ENCODE data around the gene OGDH. TPM values are rescaled to one million over a fixed set of nuclear protein-coding genes. Genes with fewer than 3 reads are reported as not detected.

The OGDH gene
- total RNA-seq, 1 donor from 2014 or later: 157 TPM

DNA sequence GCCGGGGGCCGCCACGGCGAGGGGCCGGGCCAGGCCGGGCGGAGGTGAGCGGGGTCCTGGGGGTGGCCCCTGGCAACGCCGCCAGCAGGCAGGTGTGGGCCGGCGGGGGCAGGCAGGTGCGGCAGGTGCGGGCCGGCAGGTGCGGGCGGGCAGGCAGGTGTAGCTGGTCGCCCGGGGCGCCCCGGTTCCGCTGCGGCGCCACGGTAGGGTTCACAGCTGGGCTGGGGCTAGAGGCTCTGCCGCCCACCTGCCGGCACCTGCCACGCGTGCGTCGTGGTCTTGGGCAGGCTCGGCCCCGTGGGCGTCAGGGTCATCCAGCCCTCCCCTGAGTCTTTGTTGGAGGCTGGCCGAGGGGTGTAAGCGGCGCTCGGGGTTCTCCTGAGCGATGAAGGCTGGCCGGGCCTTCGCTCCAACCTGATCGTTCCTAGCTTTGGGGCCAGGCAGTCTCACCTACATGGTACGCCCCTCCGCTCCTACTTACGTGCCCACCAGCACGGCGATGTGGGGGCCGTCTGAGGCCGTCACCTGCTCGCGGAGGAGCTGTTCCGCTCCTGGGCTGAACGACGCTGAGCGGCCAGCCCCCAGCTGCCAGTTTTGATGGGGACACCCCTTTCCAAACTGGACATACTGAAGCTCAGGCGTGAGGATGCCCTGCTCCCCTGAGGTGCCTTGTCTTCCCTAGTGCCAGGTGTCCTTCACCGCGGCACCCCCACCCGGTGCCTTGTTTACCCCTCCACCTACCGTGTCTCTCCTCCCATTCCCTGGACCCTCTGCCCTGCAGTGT lies 142.7 kb downstream of the OGDH start:
- ATAC-seq (peak; percentile 3), DNase-seq (no peak)
- no peaks in the 10 kb centered on the region for H3K27me3 ChIP-seq
- intact Hi-C loops (cut with DNase I): no loop called here
- peak overlapping the region; percentile 78 for H3K4me3 ChIP-seq
- H3K36me3 ChIP-seq: no peaks in the 10 kb centered on the region
- peaks cover 26% of the 10 kb centered on the region for H3K4me1 ChIP-seq
- TF ChIP-seq, protein P1, sequence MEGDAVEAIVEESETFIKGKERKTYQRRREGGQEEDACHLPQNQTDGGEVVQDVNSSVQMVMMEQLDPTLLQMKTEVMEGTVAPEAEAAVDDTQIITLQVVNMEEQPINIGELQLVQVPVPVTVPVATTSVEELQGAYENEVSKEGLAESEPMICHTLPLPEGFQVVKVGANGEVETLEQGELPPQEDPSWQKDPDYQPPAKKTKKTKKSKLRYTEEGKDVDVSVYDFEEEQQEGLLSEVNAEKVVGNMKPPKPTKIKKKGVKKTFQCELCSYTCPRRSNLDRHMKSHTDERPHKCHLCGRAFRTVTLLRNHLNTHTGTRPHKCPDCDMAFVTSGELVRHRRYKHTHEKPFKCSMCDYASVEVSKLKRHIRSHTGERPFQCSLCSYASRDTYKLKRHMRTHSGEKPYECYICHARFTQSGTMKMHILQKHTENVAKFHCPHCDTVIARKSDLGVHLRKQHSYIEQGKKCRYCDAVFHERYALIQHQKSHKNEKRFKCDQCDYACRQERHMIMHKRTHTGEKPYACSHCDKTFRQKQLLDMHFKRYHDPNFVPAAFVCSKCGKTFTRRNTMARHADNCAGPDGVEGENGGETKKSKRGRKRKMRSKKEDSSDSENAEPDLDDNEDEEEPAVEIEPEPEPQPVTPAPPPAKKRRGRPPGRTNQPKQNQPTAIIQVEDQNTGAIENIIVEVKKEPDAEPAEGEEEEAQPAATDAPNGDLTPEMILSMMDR (IDR thresholded peaks at IDR 0.05): no peak
- peak overlapping the region; percentile 78 for H3K27ac ChIP-seq
- no peaks in the 10 kb centered on the region for H3K9me3 ChIP-seq

DNA sequence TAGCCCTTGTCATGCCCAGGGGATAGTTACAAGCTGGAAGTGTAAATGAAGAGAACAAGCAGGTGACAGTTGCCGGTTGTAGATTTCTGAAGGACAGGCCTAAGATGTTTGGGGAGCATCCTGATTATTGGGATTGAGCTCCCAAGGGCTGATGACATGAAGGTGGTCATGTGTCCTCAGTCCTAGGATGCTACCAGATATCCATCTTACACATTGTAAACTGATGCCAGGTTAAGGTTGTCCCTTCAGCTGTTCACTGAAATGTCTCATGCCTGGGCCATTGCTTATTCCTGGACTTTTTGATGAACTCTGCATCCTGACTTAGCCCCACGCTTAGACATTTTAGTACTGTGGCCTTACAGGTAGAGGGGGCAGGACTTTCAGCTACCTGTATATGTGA lies 143.6 kb downstream of the OGDH start:
- H3K4me3 ChIP-seq: peak overlapping the region; percentile 78
- ATAC-seq (no peak), DNase-seq (no peak)
- intact Hi-C loops (cut with DNase I): no loop called here
- H3K4me1 ChIP-seq: peaks cover 35% of the 10 kb centered on the region
- H3K27ac ChIP-seq: no peak overlapping the region
- H3K27me3 ChIP-seq: no peaks in the 10 kb centered on the region
- no peaks in the 10 kb centered on the region for H3K9me3 ChIP-seq
- TF ChIP-seq, protein P1 (IDR thresholded peaks at IDR 0.05): no peak
- H3K36me3 ChIP-seq: no peaks in the 10 kb centered on the region

DNA sequence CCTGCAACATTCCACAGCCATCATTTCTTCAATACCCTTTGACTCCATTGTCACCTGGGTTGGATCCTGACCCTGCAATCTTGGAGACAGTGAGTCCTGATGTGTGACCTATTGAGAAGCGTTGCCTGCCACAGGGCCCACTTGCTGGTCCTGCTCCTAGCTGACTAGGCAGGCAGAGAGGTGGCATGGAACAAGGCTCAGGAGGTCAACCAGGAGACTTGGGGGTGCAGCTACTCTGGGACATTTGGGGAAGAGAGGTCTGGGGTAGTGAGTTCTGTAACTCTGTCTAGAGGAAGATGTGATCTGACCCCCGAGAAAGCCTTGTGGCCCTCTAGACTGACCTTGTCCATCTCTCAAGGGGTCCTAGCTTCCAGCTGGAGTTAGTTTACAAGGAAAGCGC lies 144.0 kb downstream of the OGDH start:
- H3K4me1 ChIP-seq: peaks cover 39% of the 10 kb centered on the region

DNA sequence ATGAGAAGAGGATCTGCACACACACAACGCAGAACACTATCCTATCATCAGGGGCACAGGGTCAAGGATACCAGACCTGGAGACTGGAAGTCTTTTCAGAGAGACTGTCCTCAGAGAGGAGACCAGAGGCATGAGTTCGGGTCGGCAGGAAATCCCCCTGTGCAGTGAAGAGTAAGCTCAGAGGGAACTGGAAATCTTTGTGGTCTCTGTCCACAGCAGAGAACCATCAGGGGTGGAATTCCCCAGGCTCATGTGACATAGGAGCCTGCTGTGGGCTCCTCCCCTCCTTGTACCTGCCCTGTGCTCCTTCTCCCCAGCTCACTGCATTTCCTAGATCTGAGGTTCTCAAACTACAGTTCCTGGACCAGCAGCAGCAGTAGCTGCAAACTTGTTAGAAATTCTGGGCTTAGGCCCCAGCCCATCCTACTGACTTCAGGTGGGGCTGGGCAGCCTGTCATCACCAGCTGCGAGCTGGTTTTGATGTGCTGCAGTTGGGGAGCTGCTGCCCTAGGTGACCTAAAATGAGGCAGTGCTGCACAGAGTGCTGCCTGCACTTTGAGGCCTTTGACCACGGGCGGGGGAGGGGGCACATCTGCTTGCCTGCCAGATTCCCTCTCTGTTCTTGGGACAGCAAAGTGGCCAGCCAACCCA lies 144.6 kb downstream of the OGDH start:
- DNase-seq (peak; percentile 67), ATAC-seq (no peak)
- Histone ChIP-seq H3K4me3 (no peak overlapping the region), H3K27me3 (no peaks in the 10 kb centered on the region), H3K4me1 (peaks cover 45% of the 10 kb centered on the region), H3K27ac (peak overlapping the region; percentile 30), H3K36me3 (no peaks in the 10 kb centered on the region), H3K9me3 (no peaks in the 10 kb centered on the region)
- TF ChIP-seq, protein P1 (IDR thresholded peaks at IDR 0.05): no peak
- intact Hi-C loops (cut with DNase I): no loop called here

More for the DNA sequence above, 144.0 kb downstream of the OGDH start:
- Histone ChIP-seq H3K27ac (no peak overlapping the region), H3K4me3 (no peak overlapping the region), H3K27me3 (no peaks in the 10 kb centered on the region), H3K36me3 (no peaks in the 10 kb centered on the region), H3K9me3 (no peaks in the 10 kb centered on the region)
- ATAC-seq: no peak
- TF ChIP-seq, protein P1 (IDR thresholded peaks at IDR 0.05): no peak
- intact Hi-C loops (cut with DNase I): no loop called here
- DNase-seq: no peak

DNA sequence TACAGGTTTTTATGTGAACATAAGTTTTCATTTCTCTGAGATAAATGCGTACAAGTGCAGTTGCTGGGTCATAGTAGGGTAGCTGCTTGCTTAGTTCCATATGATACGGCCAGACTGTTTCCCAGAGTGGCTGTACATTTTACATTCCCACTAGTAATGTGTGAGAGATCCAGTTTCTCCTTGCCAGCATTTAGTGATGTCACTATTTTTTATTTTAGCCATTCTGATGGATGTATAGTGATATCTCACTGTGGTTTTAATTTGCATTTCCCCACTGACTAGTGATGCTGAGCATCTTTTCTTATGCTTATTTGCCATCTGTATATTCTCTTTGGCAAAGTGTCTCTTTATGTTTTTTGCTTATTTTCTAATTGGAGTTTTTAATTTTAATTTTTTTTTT lies 146.4 kb downstream of the OGDH start:
- Histone ChIP-seq H3K4me3 (no peak overlapping the region), H3K27me3 (no peaks in the 10 kb centered on the region), H3K27ac (no peak overlapping the region), H3K36me3 (peaks cover 11% of the 10 kb centered on the region), H3K4me1 (peaks cover 56% of the 10 kb centered on the region), H3K9me3 (no peaks in the 10 kb centered on the region)
- no peak for ATAC-seq
- intact Hi-C loops (cut with DNase I): no loop called here
- DNase-seq: no peak
- TF ChIP-seq, protein P1 (IDR thresholded peaks at IDR 0.05): no peak

Data from upper lobe of right lung (tissue), 1 donor.